Left ventricle myocardium inferior (tissue), 1 donor: Measurements from ENCODE around the gene BCLAF3. TPM values are rescaled to one million over a fixed set of nuclear protein-coding genes. Genes with fewer than 3 reads are reported as not detected.

Experiments
- DNase-seq: peaks from one replicate; pipeline ENCODE4 v3.0.0-alpha.2; 2020
- H3K27ac ChIP-seq: fragments of 200-600 bp; replicated peaks from 2 replicates; pipeline ENCODE4 v1.8.0; 2021
- H3K27me3 ChIP-seq: fragments of 200-600 bp; 2 replicates; pipeline ENCODE4 v1.8.0; 2021; ENCODE audit warnings: low read depth
- H3K36me3 ChIP-seq: fragments of 200-600 bp; 2 replicates; pipeline ENCODE4 v1.8.0; 2021
- H3K4me1 ChIP-seq: fragments of 200-600 bp; 2 replicates; pipeline ENCODE4 v1.8.0; 2021
- H3K4me3 ChIP-seq: fragments of 200-600 bp; 2 replicates; pipeline ENCODE4 v1.8.0; 2021; ENCODE audit warnings: mild to moderate bottlenecking, moderate library complexity
- H3K9me3 ChIP-seq: fragments of 200-600 bp; replicated peaks from 2 replicates; pipeline ENCODE4 v1.8.0; 2021
- CTCF ChIP-seq: fragments of 200-600 bp; IDR thresholded peaks from 2 replicates; pipeline ENCODE4 v1.8.0; 2021; ENCODE audit warnings: antibody characterized with exemption, mild to moderate bottlenecking, borderline replicate concordance
- intact Hi-C: fragments of 100-400 bp; cut with micrococcal nuclease; formaldehyde crosslinking; loops from one replicate; pipeline ENCODE4 v1.11.0; 2022
- total RNA-seq: library from RNA; stranded (reverse); fragmentation: NEBNext Ultra II Directional; extraction: Animal tissue kit (Norgen Biotek cat#: 25700); gene quantifications from one replicate; pipeline ENCODE4 v1.2.1, GENCODE V29; 2021
- donor health status: DM: no; HTN: yes; CAD: no; lungs with severe emphysema.

Gene BCLAF3
- total RNA-seq, 1 donor from 2014 or later: 7.7 TPM

- Histone ChIP-seq H3K27me3 (no peaks in the 10 kb centered on the region), H3K4me1 (peaks cover 25% of the 10 kb centered on the region), H3K27ac (peak overlapping the region; percentile 79), H3K4me3 (peak overlapping the region; percentile 82), H3K36me3 (no peaks in the 10 kb centered on the region), H3K9me3 (no peaks in the 10 kb centered on the region)
- intact Hi-C loops: no loop called here
- TF ChIP-seq CTCF: no peak
- no peak for DNase-seq
Observed at GRCh38 chrX:19990151-19990555, 708 bp downstream of the BCLAF3 start.

GRCh38 chrX:19987856-19988255, 3.0 kb downstream of the BCLAF3 start:
- no peak overlapping the region for H3K4me3 ChIP-seq
- DNase-seq: no peak
- intact Hi-C loops: no loop called here
- H3K9me3 ChIP-seq: no peaks in the 10 kb centered on the region
- TF ChIP-seq CTCF: no peak
- H3K36me3 ChIP-seq: no peaks in the 10 kb centered on the region
- H3K27me3 ChIP-seq: no peaks in the 10 kb centered on the region
- H3K27ac ChIP-seq: no peak overlapping the region
- peaks cover 25% of the 10 kb centered on the region for H3K4me1 ChIP-seq

- Histone ChIP-seq H3K4me1 (peaks cover 32% of the 10 kb centered on the region), H3K36me3 (no peaks in the 10 kb centered on the region), H3K9me3 (no peaks in the 10 kb centered on the region), H3K4me3 (no peak overlapping the region), H3K27ac (no peak overlapping the region), H3K27me3 (no peaks in the 10 kb centered on the region)
- no peak for DNase-seq
- TF ChIP-seq CTCF: no peak
- intact Hi-C loops: no loop called here
Observed at GRCh38 chrX:19986531-19986930, 4.3 kb downstream of the BCLAF3 start.

GRCh38 chrX:19981947-19982346, 8.9 kb downstream of the BCLAF3 start:
- Histone ChIP-seq H3K27ac (no peak overlapping the region), H3K4me1 (peaks cover 11% of the 10 kb centered on the region), H3K36me3 (peaks cover 7% of the 10 kb centered on the region), H3K9me3 (peaks cover 9% of the 10 kb centered on the region), H3K4me3 (no peak overlapping the region), H3K27me3 (no peaks in the 10 kb centered on the region)
- no peak for DNase-seq
- intact Hi-C loops: no loop called here
- TF ChIP-seq CTCF: no peak

- peaks cover 9% of the 10 kb centered on the region for H3K9me3 ChIP-seq
- H3K27ac ChIP-seq: no peak overlapping the region
- H3K36me3 ChIP-seq: peaks cover 7% of the 10 kb centered on the region
- TF ChIP-seq CTCF: no peak
- DNase-seq: no peak
- H3K4me3 ChIP-seq: no peak overlapping the region
- intact Hi-C loops: no loop called here
- no peaks in the 10 kb centered on the region for H3K27me3 ChIP-seq
- no peaks in the 10 kb centered on the region for H3K4me1 ChIP-seq
Observed at GRCh38 chrX:19975845-19976244, 15.0 kb downstream of the BCLAF3 start.

- Histone ChIP-seq H3K27me3 (no peaks in the 10 kb centered on the region), H3K4me3 (no peak overlapping the region), H3K36me3 (peaks cover 7% of the 10 kb centered on the region), H3K9me3 (peaks cover 6% of the 10 kb centered on the region), H3K27ac (no peak overlapping the region), H3K4me1 (no peaks in the 10 kb centered on the region)
- no peak for TF ChIP-seq CTCF
- DNase-seq: no peak
- intact Hi-C loops: no loop called here
Observed at GRCh38 chrX:19972984-19973383, 17.9 kb downstream of the BCLAF3 start.
